Liver (tissue), 9 donors: Measurements from ENCODE around the gene LYSMD1. TPM values are rescaled to one million over a fixed set of nuclear protein-coding genes. Genes with fewer than 3 reads are reported as not detected.
A peak's percentile ranks its signal among the peaks of the same experiment; 100 is the strongest.

Experiments
- DNase-seq: peaks from one replicate; pipeline ENCODE4 v3.0.0-alpha.2; 2017; ENCODE audit warnings: low spot score
- H3K27ac ChIP-seq, 2 donors: one replicate each; pipeline ENCODE4 v1.7.0; 2013; ENCODE audit warnings: inconsistent platforms in 2 of 2, low read length in 2 of 2, control low read depth in 1 of 2, low read depth in 1 of 2, mild to moderate bottlenecking in 1 of 2
- H3K27me3 ChIP-seq, 4 donors: one replicate each; pipeline versions ENCODE4 v1.6.1 to v1.7.0; 2013; ENCODE audit warnings: low read length in 3 of 4, inconsistent platforms in 1 of 4, mild to moderate bottlenecking in 1 of 4, moderate library complexity in 1 of 4; ENCODE audit not compliant: control insufficient read depth in 4 of 4, insufficient read depth in 4 of 4
- H3K36me3 ChIP-seq, 4 donors: one replicate each; pipeline versions ENCODE4 v1.6.1 to v1.7.0; 2013; ENCODE audit warnings: low read length in 3 of 4, mild to moderate bottlenecking in 3 of 4, low read depth in 1 of 4, moderate library complexity in 1 of 4; ENCODE audit not compliant: control insufficient read depth in 4 of 4, insufficient read depth in 3 of 4
- H3K4me1 ChIP-seq, 4 donors: one replicate each; pipeline versions ENCODE4 v1.6.1 to v1.7.0; 2013; ENCODE audit warnings: low read length in 3 of 4, mild to moderate bottlenecking in 3 of 4, moderate library complexity in 1 of 4; ENCODE audit not compliant: control insufficient read depth in 4 of 4, insufficient read depth in 4 of 4
- H3K4me3 ChIP-seq, 3 donors: one replicate each; pipeline versions ENCODE4 v1.6.1 to v1.7.0; 2013; ENCODE audit warnings: low read length in 3 of 3, control low read depth in 1 of 3, low read depth in 1 of 3, mild to moderate bottlenecking in 1 of 3
- H3K9ac ChIP-seq, 2 donors: one replicate each; pipeline ENCODE4 v1.7.0; 2013; ENCODE audit warnings: low read length in 2 of 2, mild to moderate bottlenecking in 2 of 2, moderate library complexity in 2 of 2, control low read depth in 1 of 2, low read depth in 1 of 2
- H3K9me3 ChIP-seq, 4 donors: one replicate each; pipeline versions ENCODE4 v1.6.1 to v1.7.0; 2013; ENCODE audit warnings: low read length in 3 of 4; ENCODE audit not compliant: control insufficient read depth in 4 of 4
- ATF3 ChIP-seq: IDR thresholded peaks from 2 replicates; pipeline ENCODE4 v1.6.1; 2016; ENCODE audit warnings: antibody characterized with exemption
- CTCF ChIP-seq: fragments of 150-350 bp; IDR thresholded peaks from 2 replicates; pipeline ENCODE4 v1.5.1; 2017; ENCODE audit warnings: improper control_type of control experiment, low read depth, low read length; ENCODE audit not compliant: missing input control
- FOXA2 ChIP-seq: IDR thresholded peaks from 2 replicates; pipeline ENCODE4 v1.6.1; 2016; ENCODE audit warnings: antibody characterized with exemption
- RAD21 ChIP-seq, 2 donors: IDR thresholded peaks; 2 replicates each; pipeline ENCODE4 v1.6.1; 2016; ENCODE audit warnings: antibody characterized with exemption in 2 of 2, mild to moderate bottlenecking in 2 of 2
- REST ChIP-seq: IDR thresholded peaks from 2 replicates; pipeline ENCODE4 v1.6.1; 2016; ENCODE audit warnings: antibody characterized with exemption, mild to moderate bottlenecking
- ZBTB33 ChIP-seq: IDR thresholded peaks from 2 replicates; pipeline ENCODE4 v1.6.1; 2016; ENCODE audit warnings: antibody characterized with exemption
- WGBS: extraction: QIAGEN DNeasy Blood & Tissue Kit; methylation state at CpG from one replicate; pipeline ENCODE4 v1.1.7; 2013; 5-methylcytosine and 5-hydroxymethylcytosine counted together
- polyA plus RNA-seq, 2 donors: library from polyadenylated mRNA; stranded (reverse) in 1 of 2; unstranded in 1 of 2; fragments of 200-250 nt in 1 of 2; fragments of >200 nt in 1 of 2; fragmentation: Nextera tagmentation in 1 of 2; extraction: Ambion mirVana in 1 of 2; gene quantifications; one replicate each; pipeline versions ENCODE4 v1.2.1 to v1.2.3, GENCODE V29; 2013 to 2015
- total RNA-seq, 2 donors: library from RNA; depleted of rRNA; stranded (reverse); fragments of >200 nt; gene quantifications; one replicate each; pipeline ENCODE4 v1.2.3, GENCODE V29; 2014
- donor health status: healthy.
- donor health status: healthy.
- donor health status: healthy.
- donor health status: healthy.
- donor health status: healthy.

The LYSMD1 gene
- total and polyA plus RNA-seq, 4 donors = 2.8 to 5.3 (median 3.9) TPM

GRCh38 chr1:151171190-151171589 lies 5.5 kb upstream of the LYSMD1 start:
- Histone ChIP-seq H3K9me3 (no peaks in the 10 kb centered on the region), H3K4me3 (no peak overlapping the region), H3K36me3 (peaks cover 0 to 38% (median 11%) of the 10 kb centered on the region in 4 donors), H3K27ac (no peak overlapping the region), H3K27me3 (no peaks in the 10 kb centered on the region), H3K4me1 (peaks cover 3 to 11% (median 9%) of the 10 kb centered on the region in 4 donors), H3K9ac (no peak overlapping the region)
- 96% methylated on average over 5 of the region's 5 CpGs for WGBS
- DNase-seq = no peak
- TF ChIP-seq CTCF = no peak
- TF ChIP-seq ZBTB33 = no peak
- TF ChIP-seq REST = no peak

GRCh38 chr1:151167116-151167515 lies 1.4 kb upstream of the LYSMD1 start:
- peaks cover 0 to 20% (median 0%) of the 10 kb centered on the region in 4 donors for H3K36me3 ChIP-seq
- no peaks in the 10 kb centered on the region for H3K27me3 ChIP-seq
- WGBS = 91% methylated on average over 6 of the region's 6 CpGs
- peak overlapping the region in 1 of 3 donors; percentile 56 for H3K4me3 ChIP-seq
- no peak overlapping the region for H3K27ac ChIP-seq
- H3K9me3 ChIP-seq = no peaks in the 10 kb centered on the region
- no peak overlapping the region for H3K9ac ChIP-seq
- no peak for TF ChIP-seq FOXA2
- no peak for TF ChIP-seq ATF3
- no peak for TF ChIP-seq CTCF
- no peak for TF ChIP-seq RAD21 (IDR thresholded peaks at IDR 0.05)
- H3K4me1 ChIP-seq = peaks cover 3 to 31% (median 22%) of the 10 kb centered on the region in 4 donors
- no peak for DNase-seq
